Measurements from ENCODE around the gene PRMT7.

DNA sequence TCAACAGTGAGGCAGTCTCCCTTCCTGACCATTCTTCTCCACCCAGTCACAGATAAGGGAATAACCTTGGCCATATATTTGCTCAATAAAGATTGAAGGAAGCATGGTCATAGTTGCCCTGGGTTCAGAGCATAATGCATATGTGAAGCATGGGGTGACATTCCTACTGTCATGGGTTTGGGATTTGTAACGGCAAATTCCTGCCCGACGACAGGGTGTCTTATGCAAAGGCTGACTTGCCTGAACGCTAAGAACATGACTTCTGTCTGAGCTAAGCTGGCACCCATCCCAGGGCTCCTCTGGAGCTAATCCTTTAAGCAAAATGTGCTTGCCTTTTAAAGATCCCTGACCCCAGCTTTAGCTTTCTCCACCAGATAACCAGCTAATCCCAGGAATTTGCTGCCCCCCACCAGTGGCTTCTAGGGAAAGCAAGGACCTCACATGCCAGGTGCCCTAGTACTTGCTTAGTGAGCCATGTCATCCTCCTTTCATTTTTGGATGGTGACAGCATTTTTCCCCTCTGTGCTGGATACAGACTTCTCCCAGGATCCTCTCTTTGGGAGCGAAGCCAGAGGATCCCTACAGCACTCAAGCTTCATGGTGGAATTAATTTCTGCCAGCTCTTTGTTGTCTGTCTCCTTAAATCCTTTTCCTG lies 11.8 kb upstream of the PRMT7 start:
- TF ChIP-seq, protein P1, sequence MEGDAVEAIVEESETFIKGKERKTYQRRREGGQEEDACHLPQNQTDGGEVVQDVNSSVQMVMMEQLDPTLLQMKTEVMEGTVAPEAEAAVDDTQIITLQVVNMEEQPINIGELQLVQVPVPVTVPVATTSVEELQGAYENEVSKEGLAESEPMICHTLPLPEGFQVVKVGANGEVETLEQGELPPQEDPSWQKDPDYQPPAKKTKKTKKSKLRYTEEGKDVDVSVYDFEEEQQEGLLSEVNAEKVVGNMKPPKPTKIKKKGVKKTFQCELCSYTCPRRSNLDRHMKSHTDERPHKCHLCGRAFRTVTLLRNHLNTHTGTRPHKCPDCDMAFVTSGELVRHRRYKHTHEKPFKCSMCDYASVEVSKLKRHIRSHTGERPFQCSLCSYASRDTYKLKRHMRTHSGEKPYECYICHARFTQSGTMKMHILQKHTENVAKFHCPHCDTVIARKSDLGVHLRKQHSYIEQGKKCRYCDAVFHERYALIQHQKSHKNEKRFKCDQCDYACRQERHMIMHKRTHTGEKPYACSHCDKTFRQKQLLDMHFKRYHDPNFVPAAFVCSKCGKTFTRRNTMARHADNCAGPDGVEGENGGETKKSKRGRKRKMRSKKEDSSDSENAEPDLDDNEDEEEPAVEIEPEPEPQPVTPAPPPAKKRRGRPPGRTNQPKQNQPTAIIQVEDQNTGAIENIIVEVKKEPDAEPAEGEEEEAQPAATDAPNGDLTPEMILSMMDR (optimal IDR thresholded peaks at IDR 0.05 in 1 of 3, IDR thresholded peaks at IDR 0.05 in 1 of 3, conservative IDR thresholded peaks at IDR 0.05 in 1 of 3; ENCODE audit: extremely low read depth in 1 of 3, insufficient read depth in 2 of 3, low read length in 3 of 3), result no peak
- no peak for TF ChIP-seq EZH2 (IDR thresholded peaks at IDR 0.05; ENCODE audit: low read length)

Data from keratinocyte (primary cell).